ENCODE data around the gene TRIM56. TPM values are rescaled to one million over a fixed set of nuclear protein-coding genes. Genes with fewer than 3 reads are reported as not detected.

The TRIM56 gene
- total RNA-seq, 4 donors from 2014 or later = 9.7 to 73.0 (median 26.3) TPM

- intact Hi-C loops (cut with DNase I; ENCODE audit: low total_unique reads) = no loop called here
- Histone ChIP-seq H3K27me3 (no peaks in the 10 kb centered on the region), H3K36me3 (no peaks in the 10 kb centered on the region), H3K27ac (no peak overlapping the region), H3K4me3 (no peak overlapping the region), H3K9me3 (no peaks in the 10 kb centered on the region), H3K4me1 (no peaks in the 10 kb centered on the region)
- no peak for DNase-seq
- TF ChIP-seq POLR2A (IDR thresholded peaks at IDR 0.05) (no peak), CTCF (IDR thresholded peaks at IDR 0.05) (no peak)
These were observed 55.0 kb downstream of the TRIM56 start for GRCh38 chr7:101140339-101140699.

GRCh38 chr7:101140746-101141382, 55.6 kb downstream of the TRIM56 start:
- Histone ChIP-seq H3K27ac (no peak overlapping the region), H3K4me3 (no peak overlapping the region), H3K36me3 (no peaks in the 10 kb centered on the region), H3K9me3 (no peaks in the 10 kb centered on the region), H3K4me1 (no peaks in the 10 kb centered on the region), H3K27me3 (no peaks in the 10 kb centered on the region)
- intact Hi-C loops (cut with DNase I; ENCODE audit: low total_unique reads) = no loop called here
- TF ChIP-seq CTCF (IDR thresholded peaks at IDR 0.05) = no peak
- no peak for TF ChIP-seq POLR2A (IDR thresholded peaks at IDR 0.05)
- no peak for DNase-seq

Other genes with a start within 250 kb of the TRIM56 start
- gene SLC12A9, start 232.8 kb upstream of the TRIM56 start, total RNA-seq = 10 to 100 TPM in 3 of 4 donors, 1 to 10 TPM in 1; 9.0 to 36.9 (median 25.9) TPM
- gene TRIP6, start 218.1 kb upstream of the TRIM56 start, total RNA-seq = 100 to 1,000 TPM in 1 of 4 donors, 10 to 100 TPM in 3; 26.2 to 105 (median 61.6) TPM
- gene SRRT, start 210.4 kb upstream of the TRIM56 start, total RNA-seq = 100 to 1,000 TPM in 1 of 4 donors, 10 to 100 TPM in 3; 17.1 to 185 (median 41.1) TPM
- gene UFSP1, start 195.8 kb upstream of the TRIM56 start, total RNA-seq = 1 to 10 TPM in 3 of 4 donors, not detected in 1; 4.8 to 9.7 (median 5.0) TPM
- 10 to 100 TPM in 3 of 4 donors, 1 to 10 TPM in 1; 6.7 to 55.9 (median 14.5) TPM for gene ACHE, start 189.6 kb upstream of the TRIM56 start, total RNA-seq
- under 1 TPM in 1 of 4 donors, not detected in 3; 0.09 TPM for gene MUC3A, start 135.9 kb upstream of the TRIM56 start, total RNA-seq
- gene MUC12, start 115.9 kb upstream of the TRIM56 start, total RNA-seq = 10 to 100 TPM in 1 of 4 donors, under 1 TPM in 2, not detected in 1; 0.03 to 14.9 (median 0.29) TPM
- gene MUC17, start 65.4 kb upstream of the TRIM56 start, total RNA-seq = under 1 TPM in 1 of 4 donors, not detected in 3; under 0.01 TPM
- gene SERPINE1, start 41.6 kb downstream of the TRIM56 start, total RNA-seq = 10 to 100 TPM in 1 of 4 donors, 1 to 10 TPM in 2, under 1 TPM in 1; 0.51 to 10.6 (median 5.5) TPM
- gene AP1S1, start 69.0 kb downstream of the TRIM56 start, total RNA-seq = 10 to 100 TPM in 3 of 4 donors, 1 to 10 TPM in 1; 9.2 to 59.6 (median 30.2) TPM
- gene VGF, start 80.1 kb downstream of the TRIM56 start, total RNA-seq = under 1 TPM in 1 of 4 donors, not detected in 3; 0.14 TPM
- not detected for gene NAT16, start 94.8 kb downstream of the TRIM56 start, total RNA-seq
- not detected for gene MOGAT3, start 115.6 kb downstream of the TRIM56 start, total RNA-seq
- 10 to 100 TPM; 29.2 to 75.4 (median 34.1) TPM for gene PLOD3, start 132.1 kb downstream of the TRIM56 start, total RNA-seq
- 10 to 100 TPM; 40.7 to 53.3 (median 52.0) TPM for gene ZNHIT1, start 132.7 kb downstream of the TRIM56 start, total RNA-seq
- 10 to 100 TPM in 2 of 4 donors, 1 to 10 TPM in 2; 5.6 to 49.4 (median 16.7) TPM for gene CLDN15, start 152.3 kb downstream of the TRIM56 start, total RNA-seq
- 100 to 1,000 TPM; 129 to 251 (median 233) TPM for gene FIS1, start 159.6 kb downstream of the TRIM56 start, total RNA-seq
- 10 to 100 TPM in 3 of 4 donors, 1 to 10 TPM in 1; 7.1 to 43.5 (median 27.6) TPM for gene IFT22, start 236.3 kb downstream of the TRIM56 start, total RNA-seq

Measured in uterus (tissue), 4 donors.